Mucosa of descending colon (tissue), 3 donors: Measurements from ENCODE around the gene MXI1. TPM values are rescaled to one million over a fixed set of nuclear protein-coding genes. Genes with fewer than 3 reads are reported as not detected.

Source experiments
- ATAC-seq: fragments of 200-7000 bp; cut with Tn5 transposase; one replicate; pipeline ENCODE4 v1.9.1; 2020; ENCODE audit warnings: mild to moderate bottlenecking, moderate library complexity
- DNase-seq, 3 donors: peaks; one replicate each; pipeline ENCODE4 v3.0.0-alpha.2; 2020
- H3K36me3 ChIP-seq: fragments of 200-600 bp; one replicate; pipeline ENCODE4 v1.8.0; 2021; ENCODE audit warnings: low read depth, mild to moderate bottlenecking
- H3K4me1 ChIP-seq: fragments of 200-600 bp; one replicate; pipeline ENCODE4 v1.8.0; 2021; ENCODE audit warnings: low read depth, mild to moderate bottlenecking
- H3K4me3 ChIP-seq: fragments of 200-600 bp; one replicate; pipeline ENCODE4 v1.8.0; 2021; ENCODE audit warnings: mild to moderate bottlenecking
- H3K9me3 ChIP-seq: fragments of 200-600 bp; one replicate; pipeline ENCODE4 v1.8.0; 2021; ENCODE audit warnings: mild to moderate bottlenecking
- CTCF ChIP-seq: fragments of 200-600 bp; IDR thresholded peaks from one replicate; pipeline ENCODE4 v1.8.0; 2022; ENCODE audit warnings: antibody characterized with exemption, mild to moderate bottlenecking
- intact Hi-C, 2 donors: fragments of 100-400 bp; cut with DNase I in 1 of 2; cut with micrococcal nuclease in 1 of 2; formaldehyde crosslinking; loops; one replicate each; pipeline versions ENCODE4 v1.11.0 to v1.11.1; 2022; cut with DNase I, micrococcal nuclease
- total RNA-seq, 3 donors: library from RNA; stranded (reverse); fragmentation: NEBNext Ultra II Directional in 2 of 3; extraction: Animal tissue kit (Norgen Biotek cat#: 25700) in 2 of 3; gene quantifications; one replicate each; pipeline versions ENCODE4 v1.2.1 to v1.2.4, GENCODE V29; 2021 to 2023
- donor health status: DM: no; HTN: no; CAD: no; lungs with moderate emphysema.
- donor health status: DM: no; HTN: no; CAD: no.
- donor health status: DM: no; HTN: yes; CAD: no.

MXI1 gene
- total RNA-seq, 3 donors from 2014 or later = 112 to 144 (median 139) TPM

GRCh38 chr10:110260746-110261477, 53.5 kb downstream of the MXI1 start:
- DNase-seq (no peak), ATAC-seq (no peak)
- intact Hi-C loops = no loop called here

GRCh38 chr10:110263164-110263563, 55.8 kb downstream of the MXI1 start:
- no peaks in the 10 kb centered on the region for H3K4me1 ChIP-seq
- H3K36me3 ChIP-seq = no peaks in the 10 kb centered on the region
- no peaks in the 10 kb centered on the region for H3K9me3 ChIP-seq
- no peak for DNase-seq
- TF ChIP-seq CTCF = no peak
- no peak for ATAC-seq
- H3K4me3 ChIP-seq = no peak overlapping the region
- intact Hi-C loops = no loop called here

More at GRCh38 chr10:110260746-110261477, 53.5 kb downstream of the MXI1 start:
- TF ChIP-seq CTCF = no peak
- Histone ChIP-seq H3K4me3 (no peak overlapping the region), H3K4me1 (no peaks in the 10 kb centered on the region), H3K9me3 (no peaks in the 10 kb centered on the region), H3K36me3 (no peaks in the 10 kb centered on the region)

GRCh38 chr10:110265573-110266193, 58.3 kb downstream of the MXI1 start:
- no peak for TF ChIP-seq CTCF
- peaks cover 15% of the 10 kb centered on the region for H3K4me1 ChIP-seq
- intact Hi-C loops = no loop called here

GRCh38 chr10:110267276-110267675, 59.9 kb downstream of the MXI1 start:
- no peaks in the 10 kb centered on the region for H3K9me3 ChIP-seq
- TF ChIP-seq CTCF = no peak
- ATAC-seq (no peak), DNase-seq (no peak)
- H3K4me1 ChIP-seq = peaks cover 15% of the 10 kb centered on the region
- intact Hi-C loops = no loop called here
- H3K36me3 ChIP-seq = no peaks in the 10 kb centered on the region
- H3K4me3 ChIP-seq = no peak overlapping the region

More at GRCh38 chr10:110265573-110266193, 58.3 kb downstream of the MXI1 start:
- DNase-seq (no peak), ATAC-seq (no peak)
- no peaks in the 10 kb centered on the region for H3K36me3 ChIP-seq
- no peaks in the 10 kb centered on the region for H3K9me3 ChIP-seq
- no peak overlapping the region for H3K4me3 ChIP-seq

- no peak for TF ChIP-seq CTCF
- Histone ChIP-seq H3K4me1 (peaks cover 15% of the 10 kb centered on the region), H3K9me3 (no peaks in the 10 kb centered on the region), H3K4me3 (no peak overlapping the region), H3K36me3 (no peaks in the 10 kb centered on the region)
- DNase-seq = no peak
- ATAC-seq = no peak
- intact Hi-C loops = no loop called here
These were observed 61.0 kb downstream of the MXI1 start for GRCh38 chr10:110268442-110268841.
